CD4-positive, alpha-beta memory T cell (primary cell): Measurements from ENCODE around the gene RASA2. TPM values are rescaled to one million over a fixed set of nuclear protein-coding genes. Genes with fewer than 3 reads are reported as not detected.

ENCODE experiments used
- CTCF ChIA-PET: fragments of 350-600 bp; sonication (Branson Sonifier 250); formaldehyde crosslinking; loops from one replicate; lab custom pipeline; 2021; ENCODE audit warnings: inconsistent platforms; ENCODE audit not compliant: partially characterized antibody; lab: Charles Lee
- POLR2A ChIA-PET: fragments of 350-600 bp; sonication (Branson Sonifier 250); formaldehyde crosslinking; loops from one replicate; lab custom pipeline; 2021; ENCODE audit not compliant: partially characterized antibody; lab: Charles Lee
- DNase-seq, 5 donors: peaks; one replicate each; pipeline versions ENCODE4 v3.0.0 to v3.0.0-alpha.2; 2020 to 2022; ENCODE audit warnings: mixed read lengths in 1 of 5
- H3K27ac ChIP-seq: one replicate; pipeline ENCODE4 v1.7.0; 2013; ENCODE audit warnings: low read depth, low read length
- H3K27me3 ChIP-seq: 2 replicates; pipeline ENCODE4 v1.7.0; 2013; ENCODE audit warnings: mild to moderate bottlenecking, low read length, moderate library complexity; ENCODE audit not compliant: insufficient read depth
- H3K36me3 ChIP-seq: 2 replicates; pipeline ENCODE4 v1.7.0; 2013; ENCODE audit warnings: mild to moderate bottlenecking, low read length, moderate library complexity; ENCODE audit not compliant: insufficient read depth
- H3K4me1 ChIP-seq: 2 replicates; pipeline ENCODE4 v1.7.0; 2013; ENCODE audit warnings: mild to moderate bottlenecking, low read length, moderate library complexity; ENCODE audit not compliant: insufficient read depth
- H3K4me3 ChIP-seq, 2 donors: one replicate each; pipeline ENCODE4 v1.7.0; 2013; ENCODE audit warnings: low read length in 2 of 2, mild to moderate bottlenecking in 1 of 2
- H3K9me3 ChIP-seq, 2 donors: one replicate each; pipeline ENCODE4 v1.7.0; 2013; ENCODE audit warnings: low read length in 2 of 2, control low read depth in 1 of 2; ENCODE audit not compliant: control insufficient read depth in 1 of 2
- H3K27ac Mint-ChIP-seq, 7 donors: one replicate each; pipeline ENCODE4 v1.8.0; 2020 to 2021; ENCODE audit warnings: mixed read lengths in 7 of 7, mild to moderate bottlenecking in 6 of 7, inconsistent platforms in 3 of 7, moderate library complexity in 3 of 7
- H3K27me3 Mint-ChIP-seq, 2 donors: one replicate each; pipeline ENCODE4 v1.8.0; 2020 to 2021; ENCODE audit warnings: mixed read lengths in 2 of 2
- H3K36me3 Mint-ChIP-seq, 2 donors: one replicate each; pipeline ENCODE4 v1.8.0; 2020 to 2021; ENCODE audit warnings: mixed read lengths in 2 of 2, inconsistent platforms in 1 of 2, mild to moderate bottlenecking in 1 of 2
- H3K4me1 Mint-ChIP-seq, 4 donors: one replicate each; pipeline ENCODE4 v1.8.0; 2020 to 2021; ENCODE audit warnings: mixed read lengths in 4 of 4, mild to moderate bottlenecking in 1 of 4
- H3K4me3 Mint-ChIP-seq, 8 donors: one replicate each; pipeline ENCODE4 v1.8.0; 2020 to 2021; ENCODE audit warnings: mixed read lengths in 8 of 8, mild to moderate bottlenecking in 7 of 8, moderate library complexity in 6 of 8, inconsistent platforms in 3 of 8
- H3K9me3 Mint-ChIP-seq, 8 donors: one replicate each; pipeline ENCODE4 v1.8.0; 2020 to 2021; ENCODE audit warnings: mixed read lengths in 8 of 8, mild to moderate bottlenecking in 5 of 8, inconsistent platforms in 3 of 8, moderate library complexity in 1 of 8
- intact Hi-C: fragments of 100-400 bp; cut with micrococcal nuclease; formaldehyde crosslinking; loops from one replicate; pipeline ENCODE4 v1.15.1; 2023
- polyA plus RNA-seq, 2 donors: library from polyadenylated mRNA; unstranded; fragments of 300-500 nt; fragmentation: Illumina TruSeq; gene quantifications; one replicate each; pipeline ENCODE4 v1.2.3, GENCODE V29; 2021
- total RNA-seq, 2 experiments: library from RNA; stranded (reverse); gene quantifications; one replicate each; pipeline ENCODE4 v1.2.3, GENCODE V29; 2021

The RASA2 gene
- total and polyA plus RNA-seq, 4 experiments from 2014 or later = 29.4 to 80.9 (median 57.0) TPM

- no peak overlapping the region for H3K4me3 ChIP-seq
- no peaks in the 10 kb centered on the region for H3K36me3 ChIP-seq
- H3K27me3 Mint-ChIP-seq = peaks cover 0 to 3% of the 10 kb centered on the region in 2 donors
- H3K27ac Mint-ChIP-seq = peak overlapping the region in 1 of 7 donors; percentile 65
- POLR2A ChIA-PET = no interaction called here
- intact Hi-C loops = no loop called here
- H3K4me1 ChIP-seq = no peaks in the 10 kb centered on the region
- H3K9me3 Mint-ChIP-seq = no peaks in the 10 kb centered on the region
- no peaks in the 10 kb centered on the region for H3K27me3 ChIP-seq
- DNase-seq = no peak
- H3K36me3 Mint-ChIP-seq = no peaks in the 10 kb centered on the region
- H3K4me3 Mint-ChIP-seq = no peak overlapping the region
- no peak overlapping the region for H3K27ac ChIP-seq
- no peaks in the 10 kb centered on the region for H3K9me3 ChIP-seq
- CTCF ChIA-PET = no interaction called here
- H3K4me1 Mint-ChIP-seq = peaks cover 0 to 3% (median 1%) of the 10 kb centered on the region in 4 donors
Observed at GRCh38 chr3:141646760-141647561, 160.1 kb downstream of the RASA2 start.

- H3K36me3 Mint-ChIP-seq = no peaks in the 10 kb centered on the region
- no peak overlapping the region for H3K4me3 Mint-ChIP-seq
- Histone ChIP-seq H3K27ac (no peak overlapping the region), H3K4me1 (no peaks in the 10 kb centered on the region), H3K27me3 (no peaks in the 10 kb centered on the region), H3K9me3 (no peaks in the 10 kb centered on the region), H3K4me3 (no peak overlapping the region), H3K36me3 (no peaks in the 10 kb centered on the region)
- intact Hi-C loops = no loop called here
- no peak for DNase-seq
- H3K4me1 Mint-ChIP-seq = peaks cover 0 to 3% (median 1%) of the 10 kb centered on the region in 4 donors
- POLR2A ChIA-PET = no interaction called here
- no peaks in the 10 kb centered on the region for H3K9me3 Mint-ChIP-seq
- CTCF ChIA-PET = no interaction called here
- no peak overlapping the region for H3K27ac Mint-ChIP-seq
- peaks cover 0 to 3% of the 10 kb centered on the region in 2 donors for H3K27me3 Mint-ChIP-seq
Observed at GRCh38 chr3:141647562-141647915, 160.7 kb downstream of the RASA2 start.

- Mint-ChIP-seq H3K27me3 (peaks cover 0 to 3% of the 10 kb centered on the region in 2 donors), H3K4me1 (peaks cover 0 to 3% (median 1%) of the 10 kb centered on the region in 4 donors), H3K27ac (peak overlapping the region in 2 of 7 donors; percentile 24 to 47), H3K9me3 (no peaks in the 10 kb centered on the region), H3K4me3 (no peak overlapping the region), H3K36me3 (no peaks in the 10 kb centered on the region)
- Histone ChIP-seq H3K4me1 (no peaks in the 10 kb centered on the region), H3K9me3 (no peaks in the 10 kb centered on the region), H3K27me3 (no peaks in the 10 kb centered on the region), H3K4me3 (no peak overlapping the region), H3K36me3 (no peaks in the 10 kb centered on the region), H3K27ac (no peak overlapping the region)
- ChIA-PET POLR2A (no interaction called here), CTCF (interaction anchor here (0.9 to 2.9 kb wide), 3 partner anchors 188 to 332 kb away, joined by 3 to 13 read pairs (median 3); no protein-coding TSS in a partner anchor)
- no peak for DNase-seq
- intact Hi-C loops = no loop called here
Observed at GRCh38 chr3:141648055-141648910, 161.5 kb downstream of the RASA2 start.

GRCh38 chr3:141649871-141650270 is 163.0 kb downstream of the RASA2 start:
- no peaks in the 10 kb centered on the region for H3K9me3 ChIP-seq
- ChIA-PET CTCF (interaction anchor here (0.7 to 2.9 kb wide), 2 partner anchors 189 to 546 kb away, joined by 3 to 13 read pairs; no protein-coding TSS in a partner anchor), POLR2A (no interaction called here)
- H3K4me3 ChIP-seq = no peak overlapping the region
- Mint-ChIP-seq H3K4me1 (peaks cover 0 to 1% (median under 1%) of the 10 kb centered on the region in 4 donors), H3K27me3 (peaks cover 0 to 3% of the 10 kb centered on the region in 2 donors), H3K36me3 (no peaks in the 10 kb centered on the region), H3K27ac (no peak overlapping the region), H3K4me3 (no peak overlapping the region), H3K9me3 (no peaks in the 10 kb centered on the region)
- intact Hi-C loops = no loop called here
- no peak overlapping the region for H3K27ac ChIP-seq
- no peaks in the 10 kb centered on the region for H3K36me3 ChIP-seq
- no peak for DNase-seq
- H3K4me1 ChIP-seq = no peaks in the 10 kb centered on the region
- no peaks in the 10 kb centered on the region for H3K27me3 ChIP-seq

- H3K4me1 Mint-ChIP-seq = no peaks in the 10 kb centered on the region
- no peak for DNase-seq
- POLR2A ChIA-PET = no interaction called here
- no peak overlapping the region for H3K4me3 ChIP-seq
- H3K27me3 Mint-ChIP-seq = peaks cover 0 to 3% of the 10 kb centered on the region in 2 donors
- no peak overlapping the region for H3K27ac Mint-ChIP-seq
- H3K9me3 Mint-ChIP-seq = no peaks in the 10 kb centered on the region
- H3K9me3 ChIP-seq = no peaks in the 10 kb centered on the region
- H3K36me3 ChIP-seq = no peaks in the 10 kb centered on the region
- no peaks in the 10 kb centered on the region for H3K36me3 Mint-ChIP-seq
- CTCF ChIA-PET = interaction anchor here (2.9 kb wide), 1 partner anchor 190 kb away, joined by 13 read pairs; no protein-coding TSS in a partner anchor
- no peak overlapping the region for H3K27ac ChIP-seq
- no peaks in the 10 kb centered on the region for H3K27me3 ChIP-seq
- no peaks in the 10 kb centered on the region for H3K4me1 ChIP-seq
- intact Hi-C loops = no loop called here
- no peak overlapping the region for H3K4me3 Mint-ChIP-seq
Observed at GRCh38 chr3:141650783-141651182, 164.0 kb downstream of the RASA2 start.

GRCh38 chr3:141651409-141651808 is 164.6 kb downstream of the RASA2 start:
- no peaks in the 10 kb centered on the region for H3K4me1 ChIP-seq
- no peak overlapping the region for H3K4me3 ChIP-seq
- Mint-ChIP-seq H3K9me3 (no peaks in the 10 kb centered on the region), H3K4me1 (no peaks in the 10 kb centered on the region), H3K4me3 (no peak overlapping the region), H3K27ac (no peak overlapping the region), H3K27me3 (peaks cover 2 to 5% of the 10 kb centered on the region in 2 donors), H3K36me3 (no peaks in the 10 kb centered on the region)
- no peaks in the 10 kb centered on the region for H3K36me3 ChIP-seq
- intact Hi-C loops = no loop called here
- CTCF ChIA-PET = no interaction called here
- H3K9me3 ChIP-seq = no peaks in the 10 kb centered on the region
- H3K27me3 ChIP-seq = no peaks in the 10 kb centered on the region
- no peak overlapping the region for H3K27ac ChIP-seq
- DNase-seq = no peak
- POLR2A ChIA-PET = no interaction called here

GRCh38 chr3:141652349-141652748 is 165.5 kb downstream of the RASA2 start:
- intact Hi-C loops = no loop called here
- H3K9me3 ChIP-seq = no peaks in the 10 kb centered on the region
- no peaks in the 10 kb centered on the region for H3K4me1 Mint-ChIP-seq
- no peaks in the 10 kb centered on the region for H3K4me1 ChIP-seq
- H3K36me3 ChIP-seq = no peaks in the 10 kb centered on the region
- no peak overlapping the region for H3K27ac ChIP-seq
- no peak overlapping the region for H3K4me3 ChIP-seq
- DNase-seq = no peak
- CTCF ChIA-PET = no interaction called here
- H3K27ac Mint-ChIP-seq = no peak overlapping the region
- POLR2A ChIA-PET = interaction anchor here (0.5 kb wide), 1 partner anchor 1273 kb away, joined by 3 read pairs; no protein-coding TSS in a partner anchor
- no peaks in the 10 kb centered on the region for H3K36me3 Mint-ChIP-seq
- H3K4me3 Mint-ChIP-seq = no peak overlapping the region
- peaks cover 9 to 14% of the 10 kb centered on the region in 2 donors for H3K27me3 Mint-ChIP-seq
- peaks cover 0 to 3% (median 0%) of the 10 kb centered on the region in 8 donors for H3K9me3 Mint-ChIP-seq
- no peaks in the 10 kb centered on the region for H3K27me3 ChIP-seq
